ENCODE results near the gene SH2B2. TPM values are rescaled to one million over a fixed set of nuclear protein-coding genes. Genes with fewer than 3 reads are reported as not detected.

The SH2B2 gene
- total and polyA plus RNA-seq, 4 donors: 0.65 to 1.4 (median 1.0) TPM; not detected in 1

DNA sequence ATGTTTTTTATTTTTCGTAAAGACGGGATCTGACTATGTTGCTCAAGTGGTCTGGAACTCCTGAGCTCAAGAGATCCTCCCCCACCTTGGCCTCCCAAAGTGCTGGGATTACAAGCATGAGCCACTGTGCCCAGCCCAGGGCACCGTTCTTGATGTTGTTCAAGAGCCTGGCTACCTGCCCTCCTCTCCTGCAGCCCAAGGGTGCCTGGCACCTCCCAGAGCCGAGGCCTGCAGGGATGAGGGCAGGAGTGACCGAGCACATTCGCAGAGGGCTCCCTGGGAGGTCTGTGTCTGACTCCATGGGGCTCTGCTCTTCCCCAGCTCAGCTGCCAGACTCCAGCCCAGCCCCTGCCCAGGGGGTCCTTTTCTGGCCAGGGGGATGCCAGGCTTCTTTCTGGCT lies 15.4 kb downstream of the SH2B2 start:
- Histone ChIP-seq H3K4me1 (ENCODE audit: control insufficient read depth in 4 of 4, insufficient read depth in 4 of 4, low read length in 3 of 4) (peaks cover 0 to 6% (median 0%) of the 10 kb centered on the region in 4 donors), H3K9ac (ENCODE audit: low read depth in 1 of 2, low read length in 2 of 2) (no peak overlapping the region), H3K27ac (ENCODE audit: low read depth in 1 of 2, low read length in 2 of 2) (no peak overlapping the region), H3K4me3 (ENCODE audit: low read depth in 1 of 3, low read length in 3 of 3) (no peak overlapping the region), H3K9me3 (ENCODE audit: control insufficient read depth in 4 of 4, low read length in 3 of 4) (no peaks in the 10 kb centered on the region), H3K27me3 (ENCODE audit: control insufficient read depth in 4 of 4, insufficient read depth in 4 of 4, low read length in 3 of 4) (no peaks in the 10 kb centered on the region), H3K36me3 (ENCODE audit: control insufficient read depth in 4 of 4, insufficient read depth in 3 of 4, low read depth in 1 of 4, low read length in 3 of 4) (no peaks in the 10 kb centered on the region)
- WGBS: 96% methylated on average over 6 of the region's 6 CpGs
- TF ChIP-seq SP1 (IDR thresholded peaks at IDR 0.05) (no peak), HNF4A (conservative IDR thresholded peaks at IDR 0.05) (no peak), NR2F2 (IDR thresholded peaks at IDR 0.05) (no peak)
- no peak for DNase-seq (ENCODE audit: low spot score)

DNA sequence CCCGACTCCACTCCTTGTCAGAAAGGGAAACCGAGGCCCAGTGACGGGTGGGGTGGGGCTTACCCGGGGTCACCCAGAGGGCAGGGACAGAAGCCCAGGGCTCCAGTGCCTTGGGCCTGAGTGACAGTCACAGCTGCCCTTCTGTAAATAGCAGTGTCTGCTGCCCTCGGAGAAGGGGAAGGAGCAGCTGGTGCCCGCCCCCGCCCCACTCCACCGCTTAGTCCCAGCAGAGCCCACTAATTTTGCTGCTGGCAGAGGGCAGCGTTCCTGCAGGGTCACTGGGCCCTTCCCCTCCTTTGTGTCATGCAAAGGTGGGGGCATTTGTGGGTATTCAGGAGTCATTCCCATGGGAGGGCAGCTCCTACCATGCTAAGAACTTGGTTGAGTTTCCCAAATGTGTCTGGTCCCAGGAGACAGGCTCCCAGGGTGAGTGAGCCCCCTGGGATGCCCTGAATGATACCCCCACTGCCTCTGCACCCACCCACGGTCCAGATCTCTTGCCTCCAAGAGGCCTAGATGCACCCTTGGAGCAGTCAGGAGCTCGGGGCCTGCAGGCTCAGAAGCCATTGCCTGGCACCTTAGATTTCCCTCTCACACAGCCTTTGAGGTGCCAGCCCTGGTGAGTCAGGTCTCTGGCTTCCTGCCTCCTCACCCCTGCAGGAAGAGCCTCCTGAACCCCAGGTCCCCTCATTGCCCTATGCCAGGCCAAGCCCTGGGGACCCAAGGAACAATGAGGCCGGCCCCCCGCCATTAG lies 17.2 kb downstream of the SH2B2 start:
- Histone ChIP-seq H3K4me3 (ENCODE audit: low read depth in 1 of 3, low read length in 3 of 3) (no peak overlapping the region), H3K27me3 (ENCODE audit: control insufficient read depth in 4 of 4, insufficient read depth in 4 of 4, low read length in 3 of 4) (no peaks in the 10 kb centered on the region), H3K27ac (ENCODE audit: low read depth in 1 of 2, low read length in 2 of 2) (no peak overlapping the region), H3K36me3 (ENCODE audit: control insufficient read depth in 4 of 4, insufficient read depth in 3 of 4, low read depth in 1 of 4, low read length in 3 of 4) (no peaks in the 10 kb centered on the region), H3K4me1 (ENCODE audit: control insufficient read depth in 4 of 4, insufficient read depth in 4 of 4, low read length in 3 of 4) (peaks cover 0 to 6% (median 0%) of the 10 kb centered on the region in 4 donors), H3K9me3 (ENCODE audit: control insufficient read depth in 4 of 4, low read length in 3 of 4) (no peaks in the 10 kb centered on the region), H3K9ac (ENCODE audit: low read depth in 1 of 2, low read length in 2 of 2) (no peak overlapping the region)
- 83% methylated on average over 13 of the region's 13 CpGs for WGBS
- DNase-seq (ENCODE audit: low spot score): no peak
- TF ChIP-seq, protein P1, sequence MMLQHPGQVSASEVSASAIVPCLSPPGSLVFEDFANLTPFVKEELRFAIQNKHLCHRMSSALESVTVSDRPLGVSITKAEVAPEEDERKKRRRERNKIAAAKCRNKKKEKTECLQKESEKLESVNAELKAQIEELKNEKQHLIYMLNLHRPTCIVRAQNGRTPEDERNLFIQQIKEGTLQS (IDR thresholded peaks at IDR 0.05): no peak
- TF ChIP-seq, protein P2, sequence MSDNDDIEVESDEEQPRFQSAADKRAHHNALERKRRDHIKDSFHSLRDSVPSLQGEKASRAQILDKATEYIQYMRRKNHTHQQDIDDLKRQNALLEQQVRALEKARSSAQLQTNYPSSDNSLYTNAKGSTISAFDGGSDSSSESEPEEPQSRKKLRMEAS (IDR thresholded peaks at IDR 0.05): no peak
- no peak for TF ChIP-seq YY1 (IDR thresholded peaks at IDR 0.05)
- no peak for TF ChIP-seq FOXA2 (IDR thresholded peaks at IDR 0.05)
- TF ChIP-seq, protein P3, sequence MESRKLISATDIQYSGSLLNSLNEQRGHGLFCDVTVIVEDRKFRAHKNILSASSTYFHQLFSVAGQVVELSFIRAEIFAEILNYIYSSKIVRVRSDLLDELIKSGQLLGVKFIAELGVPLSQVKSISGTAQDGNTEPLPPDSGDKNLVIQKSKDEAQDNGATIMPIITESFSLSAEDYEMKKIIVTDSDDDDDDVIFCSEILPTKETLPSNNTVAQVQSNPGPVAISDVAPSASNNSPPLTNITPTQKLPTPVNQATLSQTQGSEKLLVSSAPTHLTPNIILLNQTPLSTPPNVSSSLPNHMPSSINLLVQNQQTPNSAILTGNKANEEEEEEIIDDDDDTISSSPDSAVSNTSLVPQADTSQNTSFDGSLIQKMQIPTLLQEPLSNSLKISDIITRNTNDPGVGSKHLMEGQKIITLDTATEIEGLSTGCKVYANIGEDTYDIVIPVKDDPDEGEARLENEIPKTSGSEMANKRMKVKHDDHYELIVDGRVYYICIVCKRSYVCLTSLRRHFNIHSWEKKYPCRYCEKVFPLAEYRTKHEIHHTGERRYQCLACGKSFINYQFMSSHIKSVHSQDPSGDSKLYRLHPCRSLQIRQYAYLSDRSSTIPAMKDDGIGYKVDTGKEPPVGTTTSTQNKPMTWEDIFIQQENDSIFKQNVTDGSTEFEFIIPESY (IDR thresholded peaks at IDR 0.05): no peak
- no peak for TF ChIP-seq FOXA1 (IDR thresholded peaks at IDR 0.05)
- TF ChIP-seq JUND (IDR thresholded peaks at IDR 0.05): no peak
- TF ChIP-seq, protein P4, sequence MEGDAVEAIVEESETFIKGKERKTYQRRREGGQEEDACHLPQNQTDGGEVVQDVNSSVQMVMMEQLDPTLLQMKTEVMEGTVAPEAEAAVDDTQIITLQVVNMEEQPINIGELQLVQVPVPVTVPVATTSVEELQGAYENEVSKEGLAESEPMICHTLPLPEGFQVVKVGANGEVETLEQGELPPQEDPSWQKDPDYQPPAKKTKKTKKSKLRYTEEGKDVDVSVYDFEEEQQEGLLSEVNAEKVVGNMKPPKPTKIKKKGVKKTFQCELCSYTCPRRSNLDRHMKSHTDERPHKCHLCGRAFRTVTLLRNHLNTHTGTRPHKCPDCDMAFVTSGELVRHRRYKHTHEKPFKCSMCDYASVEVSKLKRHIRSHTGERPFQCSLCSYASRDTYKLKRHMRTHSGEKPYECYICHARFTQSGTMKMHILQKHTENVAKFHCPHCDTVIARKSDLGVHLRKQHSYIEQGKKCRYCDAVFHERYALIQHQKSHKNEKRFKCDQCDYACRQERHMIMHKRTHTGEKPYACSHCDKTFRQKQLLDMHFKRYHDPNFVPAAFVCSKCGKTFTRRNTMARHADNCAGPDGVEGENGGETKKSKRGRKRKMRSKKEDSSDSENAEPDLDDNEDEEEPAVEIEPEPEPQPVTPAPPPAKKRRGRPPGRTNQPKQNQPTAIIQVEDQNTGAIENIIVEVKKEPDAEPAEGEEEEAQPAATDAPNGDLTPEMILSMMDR (IDR thresholded peaks at IDR 0.05; ENCODE audit: low read depth, low read length, missing input control): no peak
- TF ChIP-seq TAF1 (conservative IDR thresholded peaks at IDR 0.05): no peak
- no peak for TF ChIP-seq RAD21 (IDR thresholded peaks at IDR 0.05)
- no peak for TF ChIP-seq GABPA (IDR thresholded peaks at IDR 0.05 in 1 of 2, conservative IDR thresholded peaks at IDR 0.05 in 1 of 2)
- TF ChIP-seq HNF4A (conservative IDR thresholded peaks at IDR 0.05): no peak
- no peak for TF ChIP-seq HNF4G (IDR thresholded peaks at IDR 0.05)
- TF ChIP-seq, protein P5, sequence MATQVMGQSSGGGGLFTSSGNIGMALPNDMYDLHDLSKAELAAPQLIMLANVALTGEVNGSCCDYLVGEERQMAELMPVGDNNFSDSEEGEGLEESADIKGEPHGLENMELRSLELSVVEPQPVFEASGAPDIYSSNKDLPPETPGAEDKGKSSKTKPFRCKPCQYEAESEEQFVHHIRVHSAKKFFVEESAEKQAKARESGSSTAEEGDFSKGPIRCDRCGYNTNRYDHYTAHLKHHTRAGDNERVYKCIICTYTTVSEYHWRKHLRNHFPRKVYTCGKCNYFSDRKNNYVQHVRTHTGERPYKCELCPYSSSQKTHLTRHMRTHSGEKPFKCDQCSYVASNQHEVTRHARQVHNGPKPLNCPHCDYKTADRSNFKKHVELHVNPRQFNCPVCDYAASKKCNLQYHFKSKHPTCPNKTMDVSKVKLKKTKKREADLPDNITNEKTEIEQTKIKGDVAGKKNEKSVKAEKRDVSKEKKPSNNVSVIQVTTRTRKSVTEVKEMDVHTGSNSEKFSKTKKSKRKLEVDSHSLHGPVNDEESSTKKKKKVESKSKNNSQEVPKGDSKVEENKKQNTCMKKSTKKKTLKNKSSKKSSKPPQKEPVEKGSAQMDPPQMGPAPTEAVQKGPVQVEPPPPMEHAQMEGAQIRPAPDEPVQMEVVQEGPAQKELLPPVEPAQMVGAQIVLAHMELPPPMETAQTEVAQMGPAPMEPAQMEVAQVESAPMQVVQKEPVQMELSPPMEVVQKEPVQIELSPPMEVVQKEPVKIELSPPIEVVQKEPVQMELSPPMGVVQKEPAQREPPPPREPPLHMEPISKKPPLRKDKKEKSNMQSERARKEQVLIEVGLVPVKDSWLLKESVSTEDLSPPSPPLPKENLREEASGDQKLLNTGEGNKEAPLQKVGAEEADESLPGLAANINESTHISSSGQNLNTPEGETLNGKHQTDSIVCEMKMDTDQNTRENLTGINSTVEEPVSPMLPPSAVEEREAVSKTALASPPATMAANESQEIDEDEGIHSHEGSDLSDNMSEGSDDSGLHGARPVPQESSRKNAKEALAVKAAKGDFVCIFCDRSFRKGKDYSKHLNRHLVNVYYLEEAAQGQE (IDR thresholded peaks at IDR 0.05): no peak
- TF ChIP-seq RXRA (IDR thresholded peaks at IDR 0.05): no peak
- TF ChIP-seq EGR1 (IDR thresholded peaks at IDR 0.05; ENCODE audit: low read depth in 2 of 2): no peak
- TF ChIP-seq NR2F2 (IDR thresholded peaks at IDR 0.05): no peak
- TF ChIP-seq SP1 (IDR thresholded peaks at IDR 0.05): no peak
